ENCODE measurements around the gene ZSWIM3. TPM values are rescaled to one million over a fixed set of nuclear protein-coding genes. Genes with fewer than 3 reads are reported as not detected.

Gene ZSWIM3
- 1.9 TPM for polyA plus RNA-seq (2013, experiment 1 of 2)
- 2.2 TPM for polyA plus RNA-seq (2013, experiment 2 of 2)

GRCh38 chr20:45857114-45857881, at the start of gene ZSWIM3, which contains the start of gene ACOT8:
Gene ZSWIM3 (plus strand): TSS chr20:45857614. CDS start chr20:45857826, 212 bp downstream.
Gene ACOT8 (minus strand): TSS chr20:45857392. CDS start chr20:45857315, 77 bp downstream.
- H2BK5ac ChIP-seq (ENCODE audit: low read length), result no peak within 1 kb of the TSS
- peaks cover 2% of the 10 kb centered on the region for H3K79me1 ChIP-seq (ENCODE audit: low read depth, low read length)
- WGBS, 2 donors (ENCODE audit: extremely low coverage in 2 of 2, insufficient read length in 2 of 2, insufficient replicate concordance in 1 of 2), result no CpG with 5 or more reads among the region's 36 CpGs
- DNase-seq (ENCODE audit: low spot score), result peak; percentile 100
- no peak within 1 kb of the TSS for H4K8ac ChIP-seq (ENCODE audit: low read depth, low read length)
- peak within 1 kb of the TSS; percentile 89 for H2AFZ ChIP-seq (ENCODE audit: low read length)
- no peak within 1 kb of the TSS for H2BK120ac ChIP-seq (ENCODE audit: low read depth, low read length)
- H3K27me3 ChIP-seq (ENCODE audit: control insufficient read depth in 3 of 3, insufficient read depth in 3 of 3, low read depth in 1 of 3, low read length in 3 of 3), result no peaks in the 10 kb centered on the region
- peak within 1 kb of the TSS; percentile 71 to 97 for H3K4me3 ChIP-seq (ENCODE audit: low read length in 2 of 2)
- peaks cover 4 to 8% of the 10 kb centered on the region in 2 donors for H3K4me1 ChIP-seq (ENCODE audit: control insufficient read depth in 2 of 2, insufficient read depth in 1 of 2, low read depth in 1 of 2, low read length in 2 of 2)
- no peak within 1 kb of the TSS for H2BK12ac ChIP-seq (ENCODE audit: low read length)
- H2AK5ac ChIP-seq (ENCODE audit: low read depth, low read length), result no peak within 1 kb of the TSS
- no peak within 1 kb of the TSS for H2BK15ac ChIP-seq (ENCODE audit: low read length)
- H3K27ac ChIP-seq (replicated peaks; ENCODE audit: low read length), result no peak within 1 kb of the TSS
- H3K36me3 ChIP-seq (replicated peaks in 1 of 2; ENCODE audit: control insufficient read depth in 2 of 2, insufficient read depth in 2 of 2, low read length in 2 of 2), result peaks cover 0 to 11% of the 10 kb centered on the region in 2 donors
- H3K4ac ChIP-seq (ENCODE audit: low read length), result no peak within 1 kb of the TSS
- H3K4me2 ChIP-seq (ENCODE audit: insufficient read depth, low read length, poor library complexity, severe bottlenecking), result peak within 1 kb of the TSS; percentile 86
- peak within 1 kb of the TSS; percentile 34 for H3K23ac ChIP-seq (ENCODE audit: low read depth, low read length, poor library complexity)
- no peak within 1 kb of the TSS for H4K91ac ChIP-seq (ENCODE audit: low read depth, low read length, poor library complexity)
- H3K14ac ChIP-seq (ENCODE audit: low read length), result no peak within 1 kb of the TSS
- peak within 1 kb of the TSS; percentile 95 for H3K9ac ChIP-seq (ENCODE audit: low read depth, low read length, poor library complexity)
- H3K18ac ChIP-seq (ENCODE audit: low read length), result peak within 1 kb of the TSS; percentile 89
- no peaks in the 10 kb centered on the region for H3K9me3 ChIP-seq (replicated peaks in 1 of 2; ENCODE audit: control insufficient read depth in 2 of 2, insufficient read depth in 1 of 2, low read depth in 1 of 2, low read length in 2 of 2)

- Histone ChIP-seq H3K18ac (ENCODE audit: low read length) (no peak overlapping the region), H3K36me3 (replicated peaks in 1 of 2; ENCODE audit: control insufficient read depth in 2 of 2, insufficient read depth in 2 of 2, low read length in 2 of 2) (peaks cover 42 to 84% of the 10 kb centered on the region in 2 donors), H2BK15ac (ENCODE audit: low read length) (no peak overlapping the region), H4K8ac (ENCODE audit: low read depth, low read length) (no peak overlapping the region), H3K9ac (ENCODE audit: low read depth, low read length, poor library complexity) (no peak overlapping the region), H3K14ac (ENCODE audit: low read length) (no peak overlapping the region), H3K27ac (replicated peaks; ENCODE audit: low read length) (no peak overlapping the region), H3K79me1 (ENCODE audit: low read depth, low read length) (peaks cover 6% of the 10 kb centered on the region), H3K4ac (ENCODE audit: low read length) (no peak overlapping the region), H4K91ac (ENCODE audit: low read depth, low read length, poor library complexity) (no peak overlapping the region), H3K4me3 (ENCODE audit: low read length in 2 of 2) (no peak overlapping the region), H2AK5ac (ENCODE audit: low read depth, low read length) (no peak overlapping the region), H2BK120ac (ENCODE audit: low read depth, low read length) (no peak overlapping the region), H3K23ac (ENCODE audit: low read depth, low read length, poor library complexity) (no peak overlapping the region), H3K4me1 (ENCODE audit: control insufficient read depth in 2 of 2, insufficient read depth in 1 of 2, low read depth in 1 of 2, low read length in 2 of 2) (peaks cover 5 to 6% of the 10 kb centered on the region in 2 donors), H2BK12ac (ENCODE audit: low read length) (no peak overlapping the region), H3K9me3 (replicated peaks in 1 of 2; ENCODE audit: control insufficient read depth in 2 of 2, insufficient read depth in 1 of 2, low read depth in 1 of 2, low read length in 2 of 2) (peaks cover 0 to 10% of the 10 kb centered on the region in 2 donors), H3K4me2 (ENCODE audit: insufficient read depth, low read length, poor library complexity, severe bottlenecking) (no peak overlapping the region), H3K27me3 (ENCODE audit: control insufficient read depth in 3 of 3, insufficient read depth in 3 of 3, low read depth in 1 of 3, low read length in 3 of 3) (no peaks in the 10 kb centered on the region), H2BK5ac (ENCODE audit: low read length) (no peak overlapping the region), H2AFZ (ENCODE audit: low read length) (no peak overlapping the region)
- DNase-seq (ENCODE audit: low spot score), result no peak
- WGBS, 2 donors (ENCODE audit: extremely low coverage in 2 of 2, insufficient read length in 2 of 2, insufficient replicate concordance in 1 of 2), result no CpG with 5 or more reads among the region's 8 CpGs
Measured at GRCh38 chr20:45810191-45810970, 47.0 kb upstream of the ZSWIM3 start.

- Histone ChIP-seq H3K14ac (ENCODE audit: low read length) (no peak within 1 kb of the TSS), H3K9me3 (replicated peaks in 1 of 2; ENCODE audit: control insufficient read depth in 2 of 2, insufficient read depth in 1 of 2, low read depth in 1 of 2, low read length in 2 of 2) (peaks cover 0 to 10% of the 10 kb centered on the region in 2 donors), H3K4me2 (ENCODE audit: insufficient read depth, low read length, poor library complexity, severe bottlenecking) (peak within 1 kb of the TSS; percentile 88), H3K18ac (ENCODE audit: low read length) (peak within 1 kb of the TSS; percentile 91), H2AK5ac (ENCODE audit: low read depth, low read length) (peak within 1 kb of the TSS; percentile 11), H3K23ac (ENCODE audit: low read depth, low read length, poor library complexity) (no peak within 1 kb of the TSS), H2BK120ac (ENCODE audit: low read depth, low read length) (no peak within 1 kb of the TSS), H3K79me1 (ENCODE audit: low read depth, low read length) (peaks cover 6% of the 10 kb centered on the region), H2BK12ac (ENCODE audit: low read length) (no peak within 1 kb of the TSS), H3K27me3 (ENCODE audit: control insufficient read depth in 3 of 3, insufficient read depth in 3 of 3, low read depth in 1 of 3, low read length in 3 of 3) (no peaks in the 10 kb centered on the region), H4K8ac (ENCODE audit: low read depth, low read length) (no peak within 1 kb of the TSS), H3K4me3 (ENCODE audit: low read length in 2 of 2) (peak within 1 kb of the TSS; percentile 87 to 93), H2BK5ac (ENCODE audit: low read length) (peak within 1 kb of the TSS; percentile 68), H3K36me3 (replicated peaks in 1 of 2; ENCODE audit: control insufficient read depth in 2 of 2, insufficient read depth in 2 of 2, low read length in 2 of 2) (peaks cover 51 to 88% of the 10 kb centered on the region in 2 donors), H3K4ac (ENCODE audit: low read length) (no peak within 1 kb of the TSS), H3K4me1 (ENCODE audit: control insufficient read depth in 2 of 2, insufficient read depth in 1 of 2, low read depth in 1 of 2, low read length in 2 of 2) (peaks cover 5 to 6% of the 10 kb centered on the region in 2 donors), H3K27ac (replicated peaks; ENCODE audit: low read length) (peak within 1 kb of the TSS; percentile 28), H2AFZ (ENCODE audit: low read length) (peak within 1 kb of the TSS; percentile 80), H3K9ac (ENCODE audit: low read depth, low read length, poor library complexity) (peak within 1 kb of the TSS; percentile 94), H4K91ac (ENCODE audit: low read depth, low read length, poor library complexity) (no peak within 1 kb of the TSS), H2BK15ac (ENCODE audit: low read length) (no peak within 1 kb of the TSS)
- peak; percentile 97 for DNase-seq (ENCODE audit: low spot score)
- WGBS, 2 donors (ENCODE audit: extremely low coverage in 2 of 2, insufficient read length in 2 of 2, insufficient replicate concordance in 1 of 2), result no CpG with 5 or more reads among the region's 65 CpGs
Measured at GRCh38 chr20:45812157-45813005, 45.0 kb upstream of the ZSWIM3 start, which contains the start of gene UBE2C. Gene UBE2C (plus strand): TSS chr20:45812644. CDS start chr20:45812696, 52 bp downstream.

Measured in neuronal stem cell (in vitro differentiated cells).